ENCODE results near the gene TH. TPM values are rescaled to one million over a fixed set of nuclear protein-coding genes. Genes with fewer than 3 reads are reported as not detected.

The TH gene
- total RNA-seq, 2 experiments from 2014 or later = not detected

- ChIA-PET POLR2A (no interaction called here), CTCF (no interaction called here)
- DNase-seq = no peak
- H3K36me3 Mint-ChIP-seq (ENCODE audit: low read depth) = no peaks in the 10 kb centered on the region
- no peaks in the 10 kb centered on the region for H3K9me3 Mint-ChIP-seq (ENCODE audit: insufficient read depth)
- H3K4me1 Mint-ChIP-seq (ENCODE audit: low read depth) = peaks cover 10% of the 10 kb centered on the region
- no peak overlapping the region for H3K27ac Mint-ChIP-seq
- ATAC-seq = no peak
- no peak overlapping the region for H3K4me3 Mint-ChIP-seq
- H3K27me3 Mint-ChIP-seq (ENCODE audit: low read depth) = peaks cover 57% of the 10 kb centered on the region
Observed at GRCh38 chr11:2138431-2139122, 33.0 kb downstream of the TH start.

DNA sequence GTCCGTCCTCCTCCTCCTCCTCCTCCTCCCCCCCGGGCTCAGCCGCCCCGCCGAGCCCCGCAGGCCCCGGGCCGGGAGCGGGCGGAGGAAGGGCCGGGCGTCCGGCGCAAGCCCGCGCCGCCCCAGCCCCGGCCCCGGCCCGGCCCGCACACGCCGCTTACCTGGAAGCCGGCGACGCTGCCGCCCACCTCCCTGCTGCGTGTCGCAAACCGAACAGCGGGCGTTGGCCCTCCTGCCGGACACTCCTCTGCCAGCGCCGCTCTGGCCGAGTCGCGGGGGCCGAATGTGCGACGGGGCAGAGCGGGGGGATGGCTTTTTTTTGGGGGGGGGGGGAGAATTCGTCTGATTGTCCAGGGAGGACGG, 33.6 kb downstream of the TH start:
- Mint-ChIP-seq H3K27ac (no peak overlapping the region), H3K36me3 (ENCODE audit: low read depth) (no peaks in the 10 kb centered on the region), H3K27me3 (ENCODE audit: low read depth) (peaks cover 56% of the 10 kb centered on the region), H3K4me3 (no peak overlapping the region), H3K9me3 (ENCODE audit: insufficient read depth) (no peaks in the 10 kb centered on the region), H3K4me1 (ENCODE audit: low read depth) (peaks cover 9% of the 10 kb centered on the region)
- ChIA-PET CTCF (no interaction called here), POLR2A (no interaction called here)
- no peak for DNase-seq
- ATAC-seq = no peak

DNA sequence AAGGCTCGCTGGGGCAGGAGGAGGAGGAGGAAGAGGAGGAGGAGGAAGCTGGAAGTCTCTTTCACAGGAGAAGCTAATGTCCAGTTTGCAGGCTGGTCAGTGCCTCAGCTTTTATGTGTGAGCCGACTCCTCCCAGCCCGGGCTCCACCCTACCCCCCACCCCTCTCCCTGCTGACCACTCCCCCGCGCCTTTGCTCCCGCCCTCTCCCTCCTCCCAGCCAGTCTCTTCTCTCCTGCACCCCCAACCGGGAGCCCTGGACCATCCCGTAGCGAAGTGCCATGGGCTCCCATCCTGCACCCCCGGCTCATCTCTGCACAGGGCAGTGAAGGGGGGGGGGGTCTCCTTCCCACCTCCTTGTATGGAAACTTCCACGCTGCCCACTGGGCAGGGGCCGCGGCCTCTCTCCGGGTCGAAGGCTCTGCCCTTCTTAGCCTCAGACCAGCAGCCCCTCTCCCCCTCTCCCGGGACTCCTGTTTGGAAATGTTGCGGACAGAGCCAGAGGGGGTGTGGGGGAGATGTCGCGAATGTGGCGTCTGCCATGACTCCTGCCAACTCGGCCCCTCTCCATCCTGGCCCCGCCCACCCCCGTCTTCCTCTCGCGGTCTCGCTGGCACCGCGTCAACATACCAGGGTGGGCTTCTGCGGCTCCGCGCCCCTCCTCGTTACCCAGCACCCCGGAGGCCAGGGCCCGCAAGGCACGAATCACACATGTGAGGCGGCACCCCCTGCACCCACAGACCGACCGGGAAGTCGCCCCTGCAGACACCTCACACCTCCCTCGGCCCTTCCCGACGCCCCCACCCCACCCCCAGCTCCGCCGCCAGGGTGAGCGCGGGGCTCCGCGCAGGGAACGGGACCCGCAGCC, 34.2 kb downstream of the TH start:
- Mint-ChIP-seq H3K4me1 (ENCODE audit: low read depth) (peaks cover 3% of the 10 kb centered on the region), H3K27me3 (ENCODE audit: low read depth) (peaks cover 52% of the 10 kb centered on the region), H3K9me3 (ENCODE audit: insufficient read depth) (no peaks in the 10 kb centered on the region), H3K27ac (no peak overlapping the region), H3K36me3 (ENCODE audit: low read depth) (no peaks in the 10 kb centered on the region), H3K4me3 (no peak overlapping the region)
- POLR2A ChIA-PET = interaction anchor here (0.5 kb wide), 1 partner anchor 518 kb away, joined by 3 read pairs; no protein-coding TSS in a partner anchor
- CTCF ChIA-PET = interaction anchor here (1.9 kb wide), 1 partner anchor 14 kb away, joined by 9 read pairs; no protein-coding TSS in a partner anchor
- ATAC-seq (no peak), DNase-seq (no peak)

GRCh38 chr11:2136952-2137201, 34.7 kb downstream of the TH start:
- Mint-ChIP-seq H3K4me1 (ENCODE audit: low read depth) (no peaks in the 10 kb centered on the region), H3K9me3 (ENCODE audit: insufficient read depth) (no peaks in the 10 kb centered on the region), H3K27ac (no peak overlapping the region), H3K27me3 (ENCODE audit: low read depth) (peaks cover 50% of the 10 kb centered on the region), H3K36me3 (ENCODE audit: low read depth) (no peaks in the 10 kb centered on the region), H3K4me3 (no peak overlapping the region)
- ATAC-seq = no peak
- CTCF ChIA-PET = interaction anchor here (1.4 to 1.9 kb wide), 2 partner anchors 15 to 443 kb away, joined by 4 to 9 read pairs; no protein-coding TSS in a partner anchor
- POLR2A ChIA-PET = interaction anchor here (0.5 kb wide), 1 partner anchor 517 kb away, joined by 3 read pairs; no protein-coding TSS in a partner anchor
- DNase-seq = no peak

DNA sequence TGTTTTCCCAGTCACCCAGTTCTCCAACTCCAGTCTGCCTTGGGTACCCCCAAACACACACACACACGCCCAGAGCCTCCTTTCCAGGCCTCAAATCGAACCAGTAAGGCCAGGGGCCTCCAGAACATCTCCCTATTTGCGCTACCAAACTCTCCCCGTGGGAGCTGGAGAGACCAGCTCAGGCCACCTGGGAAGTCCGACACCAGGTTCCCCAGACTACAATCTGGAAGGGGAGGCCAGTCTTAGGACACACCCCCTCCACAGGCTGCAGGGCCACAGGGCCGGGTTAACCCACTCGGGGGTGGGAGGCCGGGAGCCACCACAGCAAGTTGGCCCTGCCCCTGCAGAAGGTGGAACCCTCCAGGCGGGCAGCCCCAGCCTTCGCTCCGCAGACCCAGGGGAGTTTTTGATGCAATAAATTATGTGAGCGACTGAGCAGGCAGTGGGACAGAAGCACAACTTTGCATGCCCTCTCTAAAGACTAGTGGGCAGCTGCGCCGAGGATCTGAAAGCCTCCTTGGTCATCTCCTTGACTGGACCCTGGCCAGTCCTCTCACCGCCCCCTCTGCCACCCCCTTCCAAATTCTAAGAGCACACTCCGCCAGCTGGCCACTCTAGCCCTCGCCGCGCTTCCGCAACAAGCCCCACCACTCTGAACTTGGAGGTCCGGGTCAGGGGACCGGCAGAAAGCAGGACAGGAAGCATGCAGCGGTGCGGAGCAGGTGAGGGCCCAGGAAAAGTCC, 35.2 kb downstream of the TH start:
- no peak overlapping the region for H3K27ac Mint-ChIP-seq

GRCh38 chr11:2135648-2136201, 35.9 kb downstream of the TH start:
- no peak overlapping the region for H3K4me3 Mint-ChIP-seq
- ChIA-PET POLR2A (no interaction called here), CTCF (interaction anchor here (1.4 to 1.9 kb wide), 2 partner anchors 16 to 442 kb away, joined by 4 to 9 read pairs; no protein-coding TSS in a partner anchor)
- no peak overlapping the region for H3K27ac Mint-ChIP-seq
- no peak for DNase-seq
- H3K9me3 Mint-ChIP-seq (ENCODE audit: insufficient read depth) = peaks cover 4% of the 10 kb centered on the region
- no peaks in the 10 kb centered on the region for H3K36me3 Mint-ChIP-seq (ENCODE audit: low read depth)
- peaks cover 47% of the 10 kb centered on the region for H3K27me3 Mint-ChIP-seq (ENCODE audit: low read depth)
- no peak for ATAC-seq
- no peaks in the 10 kb centered on the region for H3K4me1 Mint-ChIP-seq (ENCODE audit: low read depth)

More for the DNA sequence above, 35.2 kb downstream of the TH start:
- Mint-ChIP-seq H3K4me1 (ENCODE audit: low read depth) (no peaks in the 10 kb centered on the region), H3K27me3 (ENCODE audit: low read depth) (peaks cover 50% of the 10 kb centered on the region), H3K4me3 (no peak overlapping the region), H3K9me3 (ENCODE audit: insufficient read depth) (peaks cover 1% of the 10 kb centered on the region), H3K36me3 (ENCODE audit: low read depth) (no peaks in the 10 kb centered on the region)
- ChIA-PET POLR2A (interaction anchor here (0.5 kb wide), 1 partner anchor 517 kb away, joined by 3 read pairs; no protein-coding TSS in a partner anchor), CTCF (interaction anchor here (1.4 to 1.9 kb wide), 2 partner anchors 15 to 442 kb away, joined by 4 to 9 read pairs; no protein-coding TSS in a partner anchor)
- ATAC-seq = no peak
- no peak for DNase-seq

DNA sequence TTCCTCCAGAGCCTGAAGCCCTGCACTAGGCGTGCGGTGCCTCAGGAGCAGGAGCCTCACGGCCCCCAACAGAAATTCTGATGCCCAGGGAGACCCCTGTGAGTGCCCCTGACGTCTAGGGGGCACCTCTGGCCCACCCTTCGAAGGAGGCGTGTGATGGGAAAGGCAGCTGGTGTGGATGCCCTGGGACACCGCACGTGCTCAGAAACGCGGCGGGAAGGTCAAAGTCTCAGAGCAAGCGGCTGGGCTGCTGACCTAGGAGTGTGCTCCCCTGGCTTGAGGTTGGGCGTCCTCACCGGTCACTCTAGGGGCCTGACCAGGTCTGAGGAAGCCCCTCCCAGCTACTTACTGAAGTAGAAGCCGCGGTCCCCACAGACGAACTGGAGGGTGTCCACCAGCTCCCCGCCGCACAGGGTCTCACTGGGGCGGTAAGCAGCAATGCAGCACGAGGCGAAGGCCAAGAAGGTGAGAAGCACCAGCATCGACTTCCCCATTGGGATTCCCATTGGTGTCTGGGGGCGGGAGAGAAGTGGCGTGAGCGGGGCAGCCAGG, 36.5 kb downstream of the TH start:
- Mint-ChIP-seq H3K4me3 (no peak overlapping the region), H3K27me3 (ENCODE audit: low read depth) (peaks cover 43% of the 10 kb centered on the region), H3K9me3 (ENCODE audit: insufficient read depth) (peaks cover 4% of the 10 kb centered on the region), H3K36me3 (ENCODE audit: low read depth) (no peaks in the 10 kb centered on the region), H3K4me1 (ENCODE audit: low read depth) (no peaks in the 10 kb centered on the region), H3K27ac (no peak overlapping the region)
- ChIA-PET POLR2A (no interaction called here), CTCF (no interaction called here)
- DNase-seq = no peak
- ATAC-seq = no peak

DNA sequence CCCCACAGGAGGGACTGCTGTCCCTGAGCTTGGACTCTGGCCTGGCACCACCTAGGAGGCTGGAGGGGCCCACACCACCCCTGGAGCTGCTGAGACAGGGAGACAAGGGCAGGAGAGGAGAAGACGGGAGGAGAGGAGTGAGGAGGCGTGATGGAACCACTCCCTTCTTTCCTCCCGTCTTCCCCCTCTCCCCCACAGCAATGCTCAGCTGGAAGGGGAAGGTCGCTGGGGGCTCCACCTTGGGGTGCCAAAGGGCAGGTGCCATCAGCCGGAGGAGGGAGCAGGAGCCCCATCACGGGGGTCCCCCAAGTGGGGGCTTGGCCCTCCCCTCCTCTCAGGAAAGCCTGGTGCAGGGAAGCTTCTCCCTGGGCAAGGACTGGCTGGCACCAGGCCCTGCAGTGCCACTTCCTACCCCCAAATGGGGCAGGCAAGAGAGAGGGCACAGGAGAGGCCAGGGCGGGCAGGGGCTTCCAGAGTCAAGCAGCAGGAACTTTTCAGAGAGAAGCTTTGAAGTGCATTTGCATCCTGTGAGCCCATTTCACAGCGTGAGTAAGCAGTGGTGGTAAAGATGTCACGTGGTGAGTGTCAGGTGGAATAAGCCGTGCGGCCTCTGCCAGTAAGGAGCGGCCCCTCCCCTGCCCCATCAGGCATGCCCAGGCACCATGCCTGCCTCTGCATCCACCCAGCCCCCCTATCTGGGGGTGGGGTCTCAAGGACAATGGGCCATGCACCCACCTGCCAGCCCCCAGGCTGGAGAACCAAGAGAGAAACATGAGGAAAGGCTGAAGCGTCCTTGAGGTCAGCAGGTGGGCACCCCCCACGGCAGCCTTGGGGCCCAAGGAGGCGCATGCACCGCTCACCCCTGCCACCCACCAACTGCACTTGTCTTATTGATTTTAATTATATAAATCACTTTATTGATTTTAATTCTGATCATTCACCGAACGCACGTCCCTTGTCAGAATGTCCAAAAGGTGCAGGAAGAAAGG, 37.3 kb downstream of the TH start:
- ATAC-seq (no peak), DNase-seq (no peak)
- H3K27me3 Mint-ChIP-seq (ENCODE audit: low read depth) = peaks cover 41% of the 10 kb centered on the region
- no peak overlapping the region for H3K27ac Mint-ChIP-seq
- ChIA-PET CTCF (no interaction called here), POLR2A (no interaction called here)
- no peak overlapping the region for H3K4me3 Mint-ChIP-seq
- H3K4me1 Mint-ChIP-seq (ENCODE audit: low read depth) = no peaks in the 10 kb centered on the region
- no peaks in the 10 kb centered on the region for H3K36me3 Mint-ChIP-seq (ENCODE audit: low read depth)
- peaks cover 4% of the 10 kb centered on the region for H3K9me3 Mint-ChIP-seq (ENCODE audit: insufficient read depth)

GRCh38 chr11:2133241-2134021, 38.2 kb downstream of the TH start:
- CTCF ChIA-PET = no interaction called here
- POLR2A ChIA-PET = no interaction called here
- Mint-ChIP-seq H3K4me3 (no peak overlapping the region), H3K36me3 (ENCODE audit: low read depth) (no peaks in the 10 kb centered on the region), H3K4me1 (ENCODE audit: low read depth) (no peaks in the 10 kb centered on the region), H3K27ac (no peak overlapping the region), H3K27me3 (ENCODE audit: low read depth) (peaks cover 40% of the 10 kb centered on the region), H3K9me3 (ENCODE audit: insufficient read depth) (peaks cover 4% of the 10 kb centered on the region)
- no peak for DNase-seq
- ATAC-seq = no peak

GRCh38 chr11:2132874-2133240, 38.8 kb downstream of the TH start:
- Mint-ChIP-seq H3K27me3 (ENCODE audit: low read depth) (peaks cover 37% of the 10 kb centered on the region), H3K4me3 (no peak overlapping the region), H3K36me3 (ENCODE audit: low read depth) (no peaks in the 10 kb centered on the region), H3K27ac (no peak overlapping the region), H3K9me3 (ENCODE audit: insufficient read depth) (peaks cover 4% of the 10 kb centered on the region), H3K4me1 (ENCODE audit: low read depth) (no peaks in the 10 kb centered on the region)
- no peak for ATAC-seq
- ChIA-PET POLR2A (no interaction called here), CTCF (no interaction called here)
- no peak for DNase-seq

Data from activated CD8-positive, alpha-beta T cell treated with anti-CD3 and anti-CD28 coated beads, Interleukin-2, amount 10 ng/mL, durations not matched to agents 7 days and 5 days (primary cell).